HepG2 (cell line): ENCODE measurements around the gene GP9. TPM values are rescaled to one million over a fixed set of nuclear protein-coding genes. Genes with fewer than 3 reads are reported as not detected.

Experiments used
- ATAC-seq: fragments of 200-7000 bp; cut with Tn5 transposase; 3 replicates; pipeline ENCODE4 v1.9.1; 2020; ENCODE audit warnings: mild to moderate bottlenecking, moderate library complexity
- BruUV-seq: library from RNA; stranded (reverse); fragments of 400-500 nt; replicated peaks from 2 replicates; lab custom pipeline; 2021; lab: Mats Ljungman, UMichigan
- CTCF ChIA-PET: fragments of 300-600 bp; formaldehyde crosslinking; extraction: SDS; loops from one replicate; lab custom pipeline; 2021; ENCODE audit warnings: low total read pairs, inconsistent platforms, low intra/inter-chr PET ratio; lab: Yijun Ruan, JAX
- POLR2A ChIA-PET: fragments of 350-600 bp; sonication (Branson Sonifier 250); formaldehyde crosslinking; loops from one replicate; lab custom pipeline; 2020; ENCODE audit warnings: antibody characterized with exemption, inconsistent platforms; lab: Yijun Ruan, JAX
- DNase-seq: peaks from one replicate; pipeline ENCODE4 v3.0.0-alpha.2; 2015; ENCODE audit warnings: low spot score
- FAIRE-seq: peaks from 3 replicates; lab custom pipeline; 2011; peaks lifted over from hg19 to GRCh38; lab: Jason Lieb, UNC
- H2AFZ ChIP-seq: one replicate; pipeline ENCODE4 v1.6.1; 2011; ENCODE audit warnings: low read length, inconsistent platforms
- H3K27ac ChIP-seq: fragments of 300-600 bp; 3 replicates; pipeline ENCODE4 v1.8.0; 2011; ENCODE audit warnings: mixed run types, mild to moderate bottlenecking, mixed read lengths, low read length, inconsistent platforms; ENCODE audit not compliant: insufficient read depth; ENCODE audit errors: extremely low read length
- H3K27me3 ChIP-seq, 2 experiments: fragments of 200-600 bp in 1 of 2; 2 replicates in 1 of 2; 3 replicates in 1 of 2; pipeline versions ENCODE4 v1.6.0 to v1.8.0; 2011; ENCODE audit warnings: low read length in 2 of 2, mild to moderate bottlenecking in 2 of 2, moderate library complexity in 2 of 2, inconsistent platforms in 1 of 2; ENCODE audit not compliant: insufficient read depth in 2 of 2, control insufficient read depth in 1 of 2
- H3K36me3 ChIP-seq, 2 experiments: fragments of 200-600 bp in 1 of 2; replicated peaks in 1 of 2; 2 replicates in 1 of 2; 3 replicates in 1 of 2; pipeline versions ENCODE4 v1.5.1 to v1.8.0; 2011; ENCODE audit warnings: low read length in 2 of 2, inconsistent platforms in 1 of 2; ENCODE audit not compliant: insufficient read depth in 2 of 2, control insufficient read depth in 1 of 2
- H3K4me1 ChIP-seq: 2 replicates; pipeline ENCODE4 v1.5.1; 2012; ENCODE audit warnings: low read length, inconsistent platforms; ENCODE audit not compliant: insufficient read depth
- H3K4me2 ChIP-seq: 2 replicates; pipeline ENCODE4 v1.6.0; 2011; ENCODE audit warnings: low read depth, low read length, inconsistent platforms
- H3K4me3 ChIP-seq, 3 experiments: fragments of 200-600 bp in 1 of 3; sonication (generic), shearing (Covaris generic) in 1 of 3; replicated peaks in 1 of 3; 2 replicates each; pipeline ENCODE4 v1.5.1; 2011 to 2016; ENCODE audit warnings: low read length in 3 of 3, inconsistent platforms in 2 of 3, low read depth in 2 of 3, mild to moderate bottlenecking in 2 of 3, control low read depth in 1 of 3, mixed read lengths in 1 of 3; ENCODE audit not compliant: insufficient read depth in 1 of 3
- H3K79me2 ChIP-seq: one replicate; pipeline ENCODE4 v1.6.1; 2011; ENCODE audit warnings: low read length, inconsistent platforms; ENCODE audit not compliant: insufficient read depth
- H3K9ac ChIP-seq: 2 replicates; pipeline ENCODE4 v1.6.0; 2011; ENCODE audit warnings: mild to moderate bottlenecking, low read depth, low read length, inconsistent platforms; ENCODE audit not compliant: insufficient read depth
- H3K9me3 ChIP-seq: 2 replicates; pipeline ENCODE4 v1.5.1; 2012; ENCODE audit warnings: mild to moderate bottlenecking, low read length
- H4K20me1 ChIP-seq: 2 replicates; pipeline ENCODE4 v1.6.0; 2011; ENCODE audit warnings: inconsistent platforms, mild to moderate bottlenecking, low read length, moderate library complexity; ENCODE audit not compliant: insufficient read depth
- ELF4 ChIP-seq: sonication (generic); formaldehyde crosslinking; IDR thresholded peaks from 2 replicates; pipeline ENCODE4 v1.5.0; 2020; ENCODE audit warnings: missing genetic modification reagents, mild to moderate bottlenecking, moderate library complexity, borderline replicate concordance
- MAFF ChIP-seq: IDR thresholded peaks from 2 replicates; pipeline ENCODE4 v1.6.1; 2011; ENCODE audit warnings: low read depth, low read length, improper control_type of control experiment
- MED1 ChIP-seq: sonication (generic); formaldehyde crosslinking; IDR thresholded peaks from 2 replicates; pipeline ENCODE4 v1.4.0; 2020; ENCODE audit warnings: missing genetic modification reagents
- SIX1 ChIP-seq: sonication (generic); formaldehyde crosslinking; IDR thresholded peaks from 2 replicates; pipeline ENCODE4 v1.4.0; 2020; ENCODE audit warnings: missing genetic modification reagents, borderline replicate concordance
- ZBTB42 ChIP-seq: sonication (generic); formaldehyde crosslinking; IDR thresholded peaks from 2 replicates; pipeline ENCODE4 v1.5.0; 2020; ENCODE audit warnings: mild to moderate bottlenecking, missing genetic modification reagents
- ZHX2 ChIP-seq, 2 experiments: sonication (generic) in 1 of 2; formaldehyde crosslinking in 1 of 2; IDR thresholded peaks; 2 replicates each; pipeline versions ENCODE4 v1.6.1 to v1.9.0; 2014 to 2022; ENCODE audit warnings: antibody characterized with exemption in 1 of 2, borderline replicate concordance in 1 of 2, inconsistent platforms in 1 of 2, low read depth in 1 of 2, missing genetic modification reagents in 1 of 2
- ZNF281 ChIP-seq: sonication (generic); formaldehyde crosslinking; IDR thresholded peaks from 2 replicates; pipeline ENCODE4 v1.4.0; 2020; ENCODE audit warnings: missing genetic modification reagents, borderline replicate concordance
- ZNF512B ChIP-seq: sonication (generic); formaldehyde crosslinking; IDR thresholded peaks from 2 replicates; pipeline ENCODE4 v1.5.1; 2020; ENCODE audit warnings: missing genetic modification reagents, mild to moderate bottlenecking, borderline replicate concordance
- WGBS: methylation state at CpG from one replicate; pipeline ENCODE4 v1.1.6; 2017; ENCODE audit warnings: low lambda C conversion rate; 5-methylcytosine and 5-hydroxymethylcytosine counted together
- in situ Hi-C: cut with HindIII; loops from 2 replicates; pipeline ENCODE4 v1.10.0; 2017; ENCODE audit warnings: low pct_unique_long_range_greater_than_20kb; ENCODE audit not compliant: extremely low pct_ligation_motif_present
- intact Hi-C: fragments of 100-400 bp; cut with micrococcal nuclease; formaldehyde crosslinking; loops from one replicate; pipeline ENCODE4 v1.10.0; 2022; ENCODE audit not compliant: unreplicated experiment
- polyA plus RNA-seq, 8 experiments: library from polyadenylated mRNA; depleted of rRNA in 3 of 8; stranded (reverse) in 7 of 8; unstranded in 1 of 8; fragments of >200 nt; fragmentation: Illumina TruSeq in 4 of 8; extraction: Trizol in 4 of 8; gene quantifications; 2 replicates each; pipeline versions ENCODE4 v1.2.1 to v1.2.3, GENCODE V29; 2011 to 2016; ENCODE audit warnings: low read depth in 4 of 8, missing spikeins in 1 of 8, mixed read lengths in 1 of 8; ENCODE audit not compliant: insufficient read depth in 1 of 8
- total RNA-seq, 5 experiments: library from RNA; depleted of rRNA; stranded (reverse); fragments of >200 nt; fragmentation: Illumina TruSeq; extraction: Trizol; gene quantifications; 2 replicates each; pipeline ENCODE4 v1.2.3, GENCODE V29; 2016; ENCODE audit warnings: low read depth in 1 of 5

Gene GP9
- total and polyA plus RNA-seq, 2 of the 13 experiments (the other 11 are each of a cell fraction or from before 2014, with no cell fraction given) = not detected

- WGBS = 5% methylated on average over 3 of the region's 5 CpGs
- ChIA-PET CTCF (no interaction called here), POLR2A (no interaction called here)
- Histone ChIP-seq H3K27me3 (peaks cover 2 to 38% of the 10 kb centered on the region in 2 experiments; a peak in 3 of 5 replicates), H3K79me2 (no peaks in the 10 kb centered on the region), H3K4me2 (no peak overlapping the region), H3K4me1 (peaks cover 22% of the 10 kb centered on the region), H3K4me3 (no peak overlapping the region), H2AFZ (no peak overlapping the region), H4K20me1 (no peaks in the 10 kb centered on the region), H3K9me3 (no peaks in the 10 kb centered on the region), H3K27ac (no peak overlapping the region), H3K36me3 (no peaks in the 10 kb centered on the region), H3K9ac (no peak overlapping the region)
- intact Hi-C loops (no loop called here), in situ Hi-C loops (no loop called here)
- ATAC-seq = no peak
- TF ChIP-seq ZHX2 (IDR thresholded peaks at IDR 0.05; ENCODE audit: low read depth) (no peak), ZHX2 (CRISPR knock-in tag; IDR thresholded peaks at IDR 0.05; ENCODE audit: borderline replicate concordance) (no peak), MED1 (CRISPR knock-in tag) (no peak), MAFF (no peak), SIX1 (CRISPR knock-in tag) (no peak), ZNF281 (CRISPR knock-in tag) (no peak), ZBTB42 (CRISPR knock-in tag) (no peak), ZNF512B (CRISPR knock-in tag) (no peak), ELF4 (CRISPR knock-in tag) (no peak)
- no peak for FAIRE-seq
- no peak for DNase-seq
- BruUV-seq = no TSS peak
These were observed 39.9 kb upstream of the GP9 start for GRCh38 chr3:129020691-129021090.
